Uterus (tissue), 4 donors: Measurements from ENCODE around the gene SLX1A. TPM values are rescaled to one million over a fixed set of nuclear protein-coding genes. Genes with fewer than 3 reads are reported as not detected.
"Not testable (repeated sequence)": the region's sequence is repeated elsewhere in the genome, so short reads cannot be mapped to it uniquely, and the experiment has no call there.

Source experiments
- DNase-seq, 2 donors: peaks; one replicate each; pipeline ENCODE4 v3.0.0-alpha.2; 2019 to 2020
- H3K27ac ChIP-seq, 2 donors: fragments of 200-600 bp; sonication (generic); 1 replicate in 1 of 2; 2 replicates in 1 of 2; pipeline ENCODE4 v1.5.1; 2016 to 2018
- H3K27me3 ChIP-seq, 2 donors: fragments of 200-600 bp; sonication (generic); one replicate each; pipeline ENCODE4 v1.5.1; 2018 to 2019; ENCODE audit warnings: control low read depth in 1 of 2
- H3K36me3 ChIP-seq, 2 donors: fragments of 200-600 bp; sonication (generic); one replicate each; pipeline ENCODE4 v1.5.1; 2019; ENCODE audit warnings: control low read depth in 1 of 2
- H3K4me1 ChIP-seq, 2 donors: fragments of 200-600 bp; sonication (generic); one replicate each; pipeline ENCODE4 v1.5.1; 2018 to 2019; ENCODE audit warnings: control low read depth in 1 of 2
- H3K4me3 ChIP-seq, 2 donors: fragments of 200-600 bp; sonication (generic); 1 replicate in 1 of 2; 2 replicates in 1 of 2; pipeline ENCODE4 v1.5.1; 2018 to 2019; ENCODE audit warnings: mild to moderate bottlenecking in 1 of 2
- H3K9me3 ChIP-seq, 2 donors: fragments of 200-600 bp; sonication (generic); one replicate each; pipeline ENCODE4 v1.5.1; 2019; ENCODE audit warnings: control low read depth in 1 of 2
- intact Hi-C: fragments of 100-400 bp; cut with DNase I; formaldehyde crosslinking; loops from one replicate; pipeline ENCODE4 v1.15.1; 2023; ENCODE audit warnings: low total_unique reads
- small RNA-seq: library from RNA; depleted of rRNA; stranded (forward); fragments of <200 nt; gene quantifications from one replicate; pipeline ENCODE3, GENCODE V24; 2016
- total RNA-seq, 4 donors: library from RNA; depleted of rRNA in 3 of 4; stranded (reverse); fragments of >200 nt in 3 of 4; gene quantifications; one replicate each; pipeline versions ENCODE4 v1.1.0 to v1.2.4, GENCODE V29; 2014 to 2023
- donor health status: DM: yes; HTN: yes; CAD: no.

The SLX1A gene
- total RNA-seq, 4 donors from 2014 or later, result 10.6 to 142 (median 41.0) TPM

DNA sequence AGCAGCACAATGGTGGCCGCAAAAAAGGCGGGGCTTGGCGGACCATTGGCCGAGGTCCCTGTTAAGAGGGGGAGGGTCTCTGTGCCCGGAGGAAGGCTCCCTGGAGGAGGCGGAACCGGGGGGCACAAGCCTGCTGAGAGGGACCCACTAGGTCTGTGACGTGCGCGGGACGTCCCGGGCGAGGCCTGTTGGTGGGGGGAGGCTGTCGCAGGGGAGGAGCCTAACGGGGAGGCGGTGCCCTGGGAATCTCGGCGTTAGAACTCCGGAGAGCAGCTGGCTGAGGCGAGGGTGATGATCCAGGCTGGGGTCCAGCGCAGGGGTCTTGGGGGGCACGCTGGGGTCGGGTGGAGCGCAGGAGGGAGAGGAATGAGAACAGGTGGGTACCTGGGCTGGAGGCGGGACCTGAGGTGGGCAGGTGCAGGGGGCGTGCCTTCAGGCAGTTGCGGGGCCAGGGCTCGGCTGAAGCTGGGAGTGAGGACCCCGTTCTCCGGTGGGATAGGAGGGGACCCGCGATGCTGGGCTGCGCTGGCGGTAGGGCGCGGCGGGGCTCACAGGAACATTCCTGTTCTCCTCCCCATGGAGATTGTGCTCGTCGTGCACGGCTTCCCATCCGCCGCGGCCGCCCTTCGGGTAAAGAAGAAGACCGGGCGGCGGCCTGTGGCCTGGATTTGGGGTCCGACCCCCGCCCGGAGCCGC lies 12.0 kb downstream of the SLX1A start:
- H3K4me1 ChIP-seq, H3K36me3 ChIP-seq, H3K27ac ChIP-seq, intact Hi-C loops, H3K9me3 ChIP-seq, H3K27me3 ChIP-seq: not testable (repeated sequence)
- peak; percentile 12 to 15 for DNase-seq
- peak overlapping the region in 1 of 2 donors; percentile 39 for H3K4me3 ChIP-seq

DNA sequence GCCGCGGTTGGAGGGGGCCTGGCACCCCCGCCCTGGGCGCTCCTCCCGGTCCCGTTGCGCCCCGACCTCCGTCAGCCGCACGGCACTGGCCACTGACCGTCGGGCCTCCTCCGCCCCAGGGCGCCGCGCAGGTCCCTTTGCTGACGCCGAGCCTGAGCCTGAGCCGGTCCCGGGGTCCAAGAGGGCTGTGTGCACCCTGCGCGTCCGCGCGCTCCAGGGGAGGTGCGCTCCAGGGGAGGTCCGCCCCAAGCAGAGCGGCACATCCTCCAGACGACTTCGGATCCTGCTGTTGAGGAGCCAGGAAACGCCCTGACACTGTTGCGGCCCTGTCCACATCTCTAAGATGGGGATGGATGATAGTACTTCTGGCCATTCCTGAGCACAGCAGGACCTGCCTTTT lies 12.6 kb downstream of the SLX1A start:
- intact Hi-C loops, H3K27me3 ChIP-seq, DNase-seq, H3K27ac ChIP-seq, H3K9me3 ChIP-seq, H3K36me3 ChIP-seq, H3K4me1 ChIP-seq: not testable (repeated sequence)
- H3K4me3 ChIP-seq, result peak overlapping the region in 1 of 2 donors; percentile 39

DNA sequence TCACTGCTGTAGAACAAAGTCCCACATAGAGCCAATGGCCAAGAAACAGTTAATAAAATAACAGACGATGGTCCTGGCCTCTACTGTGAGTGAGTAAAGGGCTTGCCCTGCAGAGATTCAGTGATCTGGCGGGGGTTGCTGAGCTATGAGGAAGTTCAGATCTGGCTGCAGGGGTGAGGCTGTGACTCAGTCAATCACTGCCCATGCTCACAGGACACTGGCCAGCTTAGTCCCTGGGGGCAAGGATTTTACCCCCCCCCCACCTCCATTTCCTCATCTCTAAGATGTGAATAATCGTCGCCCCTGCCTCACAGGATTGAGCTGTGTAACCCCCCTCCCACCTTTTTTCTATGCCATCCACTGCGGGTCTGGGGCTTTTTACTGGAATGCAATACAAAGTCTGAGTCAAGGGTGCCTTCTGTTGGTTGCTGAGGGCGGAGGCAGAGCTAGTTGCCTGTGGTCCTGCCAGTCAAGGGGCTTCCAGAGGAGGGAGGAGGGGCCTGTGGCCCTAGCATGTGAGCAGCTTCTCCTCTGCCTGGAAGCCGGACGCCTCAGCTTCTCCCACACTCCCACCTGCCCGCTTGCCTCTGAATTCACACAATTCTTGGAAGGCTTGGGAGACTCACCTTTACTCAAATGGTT lies 13.5 kb downstream of the SLX1A start:
- intact Hi-C loops, H3K9me3 ChIP-seq, H3K4me1 ChIP-seq, H3K4me3 ChIP-seq, H3K27ac ChIP-seq, H3K36me3 ChIP-seq, H3K27me3 ChIP-seq: not testable (repeated sequence)
- peak; percentile 13 to 15 for DNase-seq

DNA sequence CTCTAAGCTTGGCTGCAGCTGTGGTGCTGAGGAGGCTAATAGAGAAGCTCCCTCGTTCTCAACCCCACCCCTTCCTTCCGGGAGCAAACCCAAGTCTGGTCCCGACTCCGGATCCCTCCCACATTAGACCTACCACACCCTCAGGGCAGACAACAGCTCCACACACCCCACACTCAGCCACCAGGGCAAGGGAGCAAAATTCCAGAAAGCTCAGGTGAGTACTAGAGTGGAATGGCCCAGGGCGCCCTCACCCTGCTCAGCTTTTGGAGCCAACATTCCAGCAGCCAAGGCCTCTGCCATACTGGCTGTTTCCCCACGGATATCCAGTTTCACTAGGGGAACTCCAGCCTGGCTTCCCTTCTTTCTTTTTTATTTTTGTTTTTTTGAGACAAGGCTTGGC lies 15.4 kb downstream of the SLX1A start:
- intact Hi-C loops, H3K36me3 ChIP-seq, H3K9me3 ChIP-seq, H3K4me3 ChIP-seq, H3K27me3 ChIP-seq, H3K27ac ChIP-seq, H3K4me1 ChIP-seq: not testable (repeated sequence)
- DNase-seq, result peak; percentile 42 to 63

DNA sequence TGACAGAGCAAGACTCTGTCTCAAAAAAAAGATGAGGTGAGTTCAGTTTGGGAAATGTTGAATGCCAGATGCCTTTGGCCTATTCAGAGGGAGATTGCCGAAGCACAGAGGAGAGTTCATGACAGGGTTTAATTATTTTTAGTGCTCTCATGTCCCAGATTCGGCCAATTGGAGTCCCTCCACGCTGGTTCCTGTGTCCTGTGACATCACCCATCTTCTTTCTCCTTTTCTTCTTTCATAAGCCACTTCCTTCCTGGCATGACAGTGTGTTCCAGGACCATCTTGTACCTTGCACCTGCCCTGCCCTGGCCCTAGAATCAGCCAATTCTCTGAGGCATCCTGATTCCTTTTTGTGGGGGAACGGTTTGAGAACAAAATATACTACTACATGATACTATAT lies 17.7 kb downstream of the SLX1A start:
- H3K9me3 ChIP-seq, DNase-seq, H3K36me3 ChIP-seq, intact Hi-C loops, H3K4me3 ChIP-seq, H3K27me3 ChIP-seq, H3K4me1 ChIP-seq, H3K27ac ChIP-seq: not testable (repeated sequence)

DNA sequence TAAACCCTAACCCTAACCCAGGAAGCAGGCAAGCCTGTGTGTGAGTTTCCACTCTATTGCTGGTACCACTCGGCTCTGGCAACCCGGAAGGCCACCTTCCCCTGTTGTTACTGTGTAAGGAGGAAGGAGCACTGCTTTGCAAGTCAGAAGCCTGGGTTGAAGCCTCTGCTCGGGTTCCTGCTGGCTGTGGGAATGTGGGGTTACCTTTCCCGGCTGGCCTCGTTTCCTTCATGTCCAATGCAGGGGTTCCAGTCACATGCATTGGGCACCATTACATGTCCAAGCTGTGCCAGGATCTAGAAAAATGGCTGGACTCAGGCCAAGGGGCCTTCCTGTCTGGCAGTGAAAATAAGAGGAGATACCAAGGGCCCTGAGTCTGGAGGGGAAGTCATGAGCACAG lies 23.4 kb downstream of the SLX1A start:
- H3K27me3 ChIP-seq, H3K9me3 ChIP-seq, H3K36me3 ChIP-seq, intact Hi-C loops, H3K4me1 ChIP-seq, H3K27ac ChIP-seq, H3K4me3 ChIP-seq: not testable (repeated sequence)
- DNase-seq, result peak; percentile 1 to 6

Small RNAs within 50 kb of the gene (small RNA-seq; reads per million reads assigned to genes)
- not detected for gene AC106782.4

Other genes with a start within 250 kb of the SLX1A start
- 10 to 100 TPM; 38.6 to 82.3 (median 58.5) TPM for gene TMEM219, start 231.8 kb upstream of the SLX1A start, total RNA-seq
- 10 to 100 TPM; 28.4 to 70.0 (median 46.6) TPM for gene TAOK2, start 220.0 kb upstream of the SLX1A start, total RNA-seq
- 10 to 100 TPM in 2 of 4 donors, 1 to 10 TPM in 2; 3.8 to 20.4 (median 13.5) TPM for gene HIRIP3, start 198.3 kb upstream of the SLX1A start, total RNA-seq
- gene INO80E, start 197.6 kb upstream of the SLX1A start, total RNA-seq, result 100 to 1,000 TPM in 1 of 4 donors, 10 to 100 TPM in 2, 1 to 10 TPM in 1; 4.1 to 714 (median 68.9) TPM
- gene DOC2A, start 182.8 kb upstream of the SLX1A start, total RNA-seq, result 1 to 10 TPM in 3 of 4 donors, not detected in 1; 1.0 to 2.6 (median 1.8) TPM
- gene C16orf92, start 170.7 kb upstream of the SLX1A start, total RNA-seq, result not detected
- under 1 TPM in 1 of 4 donors, not detected in 3; 0.62 TPM for gene TLCD3B, start 162.6 kb upstream of the SLX1A start, total RNA-seq
- 100 to 1,000 TPM; 175 to 905 (median 489) TPM for gene ALDOA, start 128.1 kb upstream of the SLX1A start, total RNA-seq
- gene PPP4C, start 117.9 kb upstream of the SLX1A start, total RNA-seq, result 10 to 100 TPM; 15.6 to 78.5 (median 64.5) TPM
- gene TBX6, start 102.0 kb upstream of the SLX1A start, total RNA-seq, result 1 to 10 TPM in 1 of 4 donors, under 1 TPM in 1, not detected in 2; 0.21 to 1.3 TPM
- 100 to 1,000 TPM in 1 of 4 donors, 10 to 100 TPM in 2, 1 to 10 TPM in 1; 9.2 to 158 (median 36.4) TPM for gene YPEL3, start 97.7 kb upstream of the SLX1A start, total RNA-seq
- 10 to 100 TPM in 1 of 4 donors, 1 to 10 TPM in 2, not detected in 1; 1.4 to 16.7 (median 2.3) TPM for gene GDPD3, start 80.3 kb upstream of the SLX1A start, total RNA-seq
- gene MAPK3, start 70.7 kb upstream of the SLX1A start, total RNA-seq, result 100 to 1,000 TPM in 1 of 4 donors, 10 to 100 TPM in 3; 19.9 to 143 (median 39.4) TPM
- 10 to 100 TPM; 12.7 to 30.5 (median 18.2) TPM for gene CORO1A, start 10.3 kb upstream of the SLX1A start, total RNA-seq
- 10 to 100 TPM in 2 of 4 donors, 1 to 10 TPM in 1, not detected in 1; 4.7 to 34.1 (median 27.5) TPM for gene BOLA2B, start 209 bp upstream of the SLX1A start, total RNA-seq
- gene SULT1A3, start 5.4 kb downstream of the SLX1A start, total RNA-seq, result 10 to 100 TPM in 2 of 4 donors, 1 to 10 TPM in 2; 1.8 to 26.5 (median 9.5) TPM
- gene NPIPB13, start 54.6 kb downstream of the SLX1A start, total RNA-seq, result 10 to 100 TPM in 3 of 4 donors, 1 to 10 TPM in 1; 1.9 to 38.5 (median 13.5) TPM
- gene CD2BP2, start 161.4 kb downstream of the SLX1A start, total RNA-seq, result 10 to 100 TPM; 27.9 to 74.7 (median 32.8) TPM
- gene TBC1D10B, start 176.6 kb downstream of the SLX1A start, total RNA-seq, result 10 to 100 TPM; 20.7 to 50.1 (median 29.9) TPM
- 1 to 10 TPM in 1 of 4 donors, not detected in 3; 1.2 TPM for gene MYL11, start 180.9 kb downstream of the SLX1A start, total RNA-seq
- gene SEPTIN1, start 188.7 kb downstream of the SLX1A start, total RNA-seq, result 1 to 10 TPM in 2 of 4 donors, not detected in 2; 1.0 to 5.3 TPM
- 10 to 100 TPM in 3 of 4 donors, 1 to 10 TPM in 1; 2.6 to 21.0 (median 12.7) TPM for gene ZNF48, start 201.5 kb downstream of the SLX1A start, total RNA-seq
- gene ZNF771, start 213.7 kb downstream of the SLX1A start, total RNA-seq, result 10 to 100 TPM; 12.2 to 75.3 (median 25.6) TPM
- 10 to 100 TPM; 10.2 to 51.5 (median 28.7) TPM for gene DCTPP1, start 236.2 kb downstream of the SLX1A start, total RNA-seq